Breast epithelium (tissue), 4 donors: ENCODE data around the gene DAP3. TPM values are rescaled to one million over a fixed set of nuclear protein-coding genes. Genes with fewer than 3 reads are reported as not detected.

Source experiments
- DNase-seq, 2 donors: peaks; one replicate each; pipeline ENCODE4 v3.0.0-alpha.2; 2019; ENCODE audit warnings: low spot score in 2 of 2
- H3K27ac ChIP-seq, 2 donors: fragments of 200-600 bp; sonication (generic) in 1 of 2; one replicate each; pipeline ENCODE4 v1.5.1; 2016 to 2019; ENCODE audit warnings: mild to moderate bottlenecking in 1 of 2
- H3K27me3 ChIP-seq, 2 donors: fragments of 200-600 bp; sonication (generic) in 1 of 2; one replicate each; pipeline versions ENCODE4 v1.5.1 to v1.6.0; 2017 to 2019; ENCODE audit warnings: control low read depth in 1 of 2, mild to moderate bottlenecking in 1 of 2
- H3K36me3 ChIP-seq: fragments of 200-600 bp; one replicate; pipeline ENCODE4 v1.5.1; 2019
- H3K4me1 ChIP-seq, 2 donors: fragments of 200-600 bp; sonication (generic); one replicate each; pipeline ENCODE4 v1.5.1; 2016 to 2019; ENCODE audit warnings: control low read depth in 1 of 2
- H3K4me3 ChIP-seq, 3 donors: fragments of 200-600 bp; sonication (generic); 1 replicate in 2 of 3; 2 replicates in 1 of 3; pipeline ENCODE4 v1.5.1; 2016 to 2019; ENCODE audit warnings: mild to moderate bottlenecking in 3 of 3, moderate library complexity in 2 of 3
- H3K9me3 ChIP-seq, 2 donors: fragments of 200-600 bp; sonication (generic) in 1 of 2; one replicate each; pipeline ENCODE4 v1.5.1; 2016 to 2019; ENCODE audit warnings: control low read depth in 1 of 2
- POLR2A ChIP-seq: fragments of 450-650 bp; IDR thresholded peaks from one replicate; pipeline ENCODE4 v1.6.1; 2016; ENCODE audit warnings: antibody characterized with exemption, mild to moderate bottlenecking, moderate library complexity
- POLR2AphosphoS5 ChIP-seq, 3 donors: sonication (generic); formaldehyde crosslinking; IDR thresholded peaks; one replicate each; pipeline ENCODE4 v1.6.1; 2017; ENCODE audit warnings: antibody characterized with exemption in 3 of 3
- intact Hi-C: fragments of 100-400 bp; cut with DNase I; formaldehyde crosslinking; loops from one replicate; pipeline ENCODE4 v1.15.1; 2023; ENCODE audit warnings: low total_unique reads
- total RNA-seq, 3 donors: library from RNA; depleted of rRNA; stranded (reverse); fragments of >200 nt; gene quantifications; one replicate each; pipeline ENCODE4 v1.1.0, GENCODE V29; 2016
- TF ChIP-seq, protein P1 (sequence below), 3 donors: fragments of 450-650 bp; IDR thresholded peaks; one replicate each; pipeline ENCODE4 v1.5.1; 2016 to 2017; ENCODE audit warnings: antibody characterized with exemption in 3 of 3, mild to moderate bottlenecking in 3 of 3, moderate library complexity in 3 of 3

The DAP3 gene
- total RNA-seq, 3 donors from 2014 or later = 143 to 195 (median 168) TPM

DNA sequence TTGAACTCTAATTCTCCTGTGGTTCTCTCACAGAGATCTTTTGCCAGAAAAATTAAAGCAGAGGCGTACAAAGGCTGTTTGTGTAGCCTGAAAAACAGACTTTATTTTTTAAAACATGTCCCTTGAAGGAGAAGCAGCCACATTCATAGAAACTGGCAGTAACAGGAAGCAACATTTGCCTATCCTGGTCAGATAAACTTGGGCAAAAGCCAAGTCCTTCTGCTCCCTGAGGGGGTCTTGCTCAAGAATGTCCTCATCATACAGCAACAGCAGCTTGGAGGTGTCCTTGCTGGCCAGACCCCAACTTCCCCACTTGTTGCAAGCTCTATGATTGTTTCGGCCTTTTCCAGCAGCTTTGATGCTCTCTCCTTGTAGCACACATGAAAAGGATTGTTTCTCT, 42.6 kb upstream of the DAP3 start:
- H3K36me3 ChIP-seq = no peaks in the 10 kb centered on the region
- peaks cover 0 to 6% of the 10 kb centered on the region in 2 donors for H3K9me3 ChIP-seq
- H3K27me3 ChIP-seq = no peaks in the 10 kb centered on the region
- TF ChIP-seq POLR2AphosphoS5 (IDR thresholded peaks at IDR 0.05) (peak in 2 of 3 donors; percentile 22 to 49), POLR2A (no peak)
- TF ChIP-seq, protein P1, sequence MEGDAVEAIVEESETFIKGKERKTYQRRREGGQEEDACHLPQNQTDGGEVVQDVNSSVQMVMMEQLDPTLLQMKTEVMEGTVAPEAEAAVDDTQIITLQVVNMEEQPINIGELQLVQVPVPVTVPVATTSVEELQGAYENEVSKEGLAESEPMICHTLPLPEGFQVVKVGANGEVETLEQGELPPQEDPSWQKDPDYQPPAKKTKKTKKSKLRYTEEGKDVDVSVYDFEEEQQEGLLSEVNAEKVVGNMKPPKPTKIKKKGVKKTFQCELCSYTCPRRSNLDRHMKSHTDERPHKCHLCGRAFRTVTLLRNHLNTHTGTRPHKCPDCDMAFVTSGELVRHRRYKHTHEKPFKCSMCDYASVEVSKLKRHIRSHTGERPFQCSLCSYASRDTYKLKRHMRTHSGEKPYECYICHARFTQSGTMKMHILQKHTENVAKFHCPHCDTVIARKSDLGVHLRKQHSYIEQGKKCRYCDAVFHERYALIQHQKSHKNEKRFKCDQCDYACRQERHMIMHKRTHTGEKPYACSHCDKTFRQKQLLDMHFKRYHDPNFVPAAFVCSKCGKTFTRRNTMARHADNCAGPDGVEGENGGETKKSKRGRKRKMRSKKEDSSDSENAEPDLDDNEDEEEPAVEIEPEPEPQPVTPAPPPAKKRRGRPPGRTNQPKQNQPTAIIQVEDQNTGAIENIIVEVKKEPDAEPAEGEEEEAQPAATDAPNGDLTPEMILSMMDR (IDR thresholded peaks at IDR 0.05) = no peak
- peak overlapping the region in 1 of 3 donors; percentile 22 for H3K4me3 ChIP-seq
- intact Hi-C loops = no loop called here
- peak in 1 of 2 donors; percentile 92 for DNase-seq
- no peaks in the 10 kb centered on the region for H3K4me1 ChIP-seq
- H3K27ac ChIP-seq = peak overlapping the region; percentile 73 to 87

- Histone ChIP-seq H3K4me3 (peak overlapping the region; percentile 22 to 39 (median 27)), H3K9me3 (no peaks in the 10 kb centered on the region), H3K27me3 (no peaks in the 10 kb centered on the region), H3K4me1 (peaks cover 0 to 9% of the 10 kb centered on the region in 2 donors), H3K36me3 (no peaks in the 10 kb centered on the region), H3K27ac (peak overlapping the region; percentile 84)
- intact Hi-C loops = no loop called here
- peak in 1 of 2 donors; percentile 31 for DNase-seq
- TF ChIP-seq, protein P1 (IDR thresholded peaks at IDR 0.05) = peak in 2 of 3 donors; percentile 41 to 63
- TF ChIP-seq POLR2AphosphoS5 (IDR thresholded peaks at IDR 0.05) = no peak
- no peak for TF ChIP-seq POLR2A
These were observed 40.4 kb upstream of the DAP3 start for GRCh38 chr1:155648207-155649147.

- Histone ChIP-seq H3K36me3 (no peaks in the 10 kb centered on the region), H3K27me3 (no peaks in the 10 kb centered on the region), H3K27ac (no peak overlapping the region), H3K4me3 (no peak overlapping the region), H3K4me1 (peaks cover 0 to 9% of the 10 kb centered on the region in 2 donors), H3K9me3 (no peaks in the 10 kb centered on the region)
- intact Hi-C loops = no loop called here
- no peak for DNase-seq
- no peak for TF ChIP-seq POLR2A
- TF ChIP-seq, protein P1 (IDR thresholded peaks at IDR 0.05) = no peak
- no peak for TF ChIP-seq POLR2AphosphoS5 (IDR thresholded peaks at IDR 0.05)
These were observed 39.2 kb upstream of the DAP3 start for GRCh38 chr1:155649676-155650075.

- Histone ChIP-seq H3K27ac (peak overlapping the region; percentile 90 to 91), H3K4me3 (no peak overlapping the region), H3K9me3 (no peaks in the 10 kb centered on the region), H3K36me3 (no peaks in the 10 kb centered on the region), H3K4me1 (peaks cover 0 to 9% of the 10 kb centered on the region in 2 donors), H3K27me3 (no peaks in the 10 kb centered on the region)
- intact Hi-C loops = no loop called here
- no peak for DNase-seq
- TF ChIP-seq POLR2AphosphoS5 (IDR thresholded peaks at IDR 0.05) (no peak), POLR2A (no peak)
- TF ChIP-seq, protein P1 (IDR thresholded peaks at IDR 0.05) = no peak
These were observed 38.6 kb upstream of the DAP3 start for GRCh38 chr1:155650231-155650757.
